HG02678 (cell line): ENCODE results near the gene TWIST2.

Experiments used
- ATAC-seq: cut with Tn5 transposase; IDR thresholded peaks from one replicate; pipeline ENCODE4 v1.9.1; 2021; ENCODE audit warnings: mild to moderate bottlenecking, moderate library complexity; ENCODE audit not compliant: unreplicated experiment

Gene TWIST2

GRCh38 chr2:238872026-238872425 is 24.1 kb downstream of the TWIST2 start:
- no peak for ATAC-seq

GRCh38 chr2:238872628-238873380 is 24.9 kb downstream of the TWIST2 start:
- ATAC-seq = no peak

GRCh38 chr2:238873381-238873801 is 25.5 kb downstream of the TWIST2 start:
- no peak for ATAC-seq

- ATAC-seq = no peak
These were observed 26.0 kb downstream of the TWIST2 start for GRCh38 chr2:238873841-238874240.

GRCh38 chr2:238874330-238875050 is 26.6 kb downstream of the TWIST2 start:
- ATAC-seq = no peak

GRCh38 chr2:238875101-238875470 is 27.2 kb downstream of the TWIST2 start:
- ATAC-seq = no peak

DNA sequence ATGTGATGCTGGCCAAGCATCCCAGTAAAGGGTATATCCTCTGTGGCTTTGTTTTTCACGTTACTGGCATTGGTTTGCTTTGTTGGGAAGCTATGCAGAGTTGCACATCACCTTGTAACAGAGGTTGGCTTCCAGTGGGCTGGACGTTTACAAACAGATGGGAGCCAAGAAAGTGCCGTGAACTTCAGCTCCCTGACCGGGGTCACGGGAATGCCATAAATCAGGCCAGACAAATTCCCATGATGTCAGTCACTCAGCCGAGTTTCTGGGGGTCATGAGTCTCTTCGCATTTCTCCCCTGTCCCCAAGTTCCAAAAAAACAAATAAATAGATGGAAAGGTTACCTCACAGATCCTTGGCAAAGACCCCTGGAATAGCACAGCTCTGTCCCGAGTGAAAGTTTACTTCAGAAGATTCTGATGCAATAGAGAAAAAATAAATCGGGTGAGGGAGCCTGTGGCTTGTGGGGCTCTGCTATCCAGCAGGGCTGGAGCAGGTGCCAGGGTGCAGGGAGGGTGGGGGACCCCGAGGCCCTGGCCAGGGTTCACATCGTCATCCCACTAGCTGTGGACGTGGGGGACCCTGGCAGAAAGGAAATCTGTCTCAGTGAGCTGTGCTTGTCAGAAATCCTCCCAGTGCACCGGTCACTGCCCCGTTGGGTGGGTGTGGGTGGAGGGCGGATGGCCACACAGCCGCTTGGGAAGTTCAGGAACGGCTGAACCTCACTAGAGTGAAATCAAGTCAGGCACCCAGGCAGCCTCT is 27.8 kb downstream of the TWIST2 start:
- ATAC-seq = no peak

DNA sequence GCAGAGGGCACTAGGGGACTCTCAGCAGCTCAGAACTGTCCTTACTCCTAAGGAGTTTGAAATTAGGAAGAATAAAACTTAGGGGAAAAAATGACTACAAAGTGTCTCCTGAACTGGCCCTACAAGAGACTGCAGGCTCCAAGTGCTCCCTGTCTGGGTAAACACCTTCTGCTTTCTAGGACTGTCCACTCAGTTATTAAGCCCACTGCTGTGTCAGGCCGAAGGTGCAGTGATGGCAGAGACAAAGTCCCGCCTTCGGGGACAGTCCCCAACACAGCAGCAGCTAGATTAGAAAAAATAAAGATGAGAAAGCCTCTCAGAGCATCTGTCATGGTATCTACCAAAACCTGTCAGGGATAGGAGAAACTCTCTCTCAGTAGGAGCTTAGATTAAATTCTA is 28.3 kb downstream of the TWIST2 start:
- no peak for ATAC-seq

DNA sequence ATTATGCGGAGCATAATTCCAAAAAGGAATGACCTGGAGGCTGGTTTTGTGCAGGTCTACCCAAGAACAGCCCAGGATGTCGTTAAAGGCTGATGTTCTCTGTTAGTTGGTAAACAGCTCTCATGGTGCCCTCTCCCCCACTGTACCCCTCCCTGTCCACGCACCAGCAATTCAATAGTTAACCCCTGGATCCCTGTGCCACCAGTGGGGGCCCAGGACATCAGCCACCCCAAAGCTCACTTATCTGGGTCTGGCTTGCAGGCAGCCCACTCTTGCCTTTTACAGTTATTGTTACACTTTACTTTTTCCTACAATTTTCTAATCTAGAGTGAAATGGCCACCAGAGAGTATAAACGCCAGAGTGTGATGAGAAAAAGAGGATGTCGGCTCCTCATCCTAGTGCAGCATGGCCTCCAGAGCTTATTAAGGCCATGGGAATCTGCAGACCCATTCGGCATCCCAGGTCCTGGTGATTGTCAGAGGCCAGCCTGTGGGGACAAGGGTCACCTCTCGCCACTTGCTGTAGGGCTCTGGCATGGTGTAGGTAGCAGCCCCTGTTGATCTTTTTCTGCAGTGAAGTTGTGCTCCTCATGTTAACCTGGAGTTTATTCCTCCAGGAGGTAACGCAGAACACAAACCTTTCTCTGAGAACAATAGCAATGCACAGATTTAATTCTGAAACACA is 30.3 kb downstream of the TWIST2 start:
- no peak for ATAC-seq

GRCh38 chr2:238879043-238879442 is 31.2 kb downstream of the TWIST2 start:
- ATAC-seq = no peak

DNA sequence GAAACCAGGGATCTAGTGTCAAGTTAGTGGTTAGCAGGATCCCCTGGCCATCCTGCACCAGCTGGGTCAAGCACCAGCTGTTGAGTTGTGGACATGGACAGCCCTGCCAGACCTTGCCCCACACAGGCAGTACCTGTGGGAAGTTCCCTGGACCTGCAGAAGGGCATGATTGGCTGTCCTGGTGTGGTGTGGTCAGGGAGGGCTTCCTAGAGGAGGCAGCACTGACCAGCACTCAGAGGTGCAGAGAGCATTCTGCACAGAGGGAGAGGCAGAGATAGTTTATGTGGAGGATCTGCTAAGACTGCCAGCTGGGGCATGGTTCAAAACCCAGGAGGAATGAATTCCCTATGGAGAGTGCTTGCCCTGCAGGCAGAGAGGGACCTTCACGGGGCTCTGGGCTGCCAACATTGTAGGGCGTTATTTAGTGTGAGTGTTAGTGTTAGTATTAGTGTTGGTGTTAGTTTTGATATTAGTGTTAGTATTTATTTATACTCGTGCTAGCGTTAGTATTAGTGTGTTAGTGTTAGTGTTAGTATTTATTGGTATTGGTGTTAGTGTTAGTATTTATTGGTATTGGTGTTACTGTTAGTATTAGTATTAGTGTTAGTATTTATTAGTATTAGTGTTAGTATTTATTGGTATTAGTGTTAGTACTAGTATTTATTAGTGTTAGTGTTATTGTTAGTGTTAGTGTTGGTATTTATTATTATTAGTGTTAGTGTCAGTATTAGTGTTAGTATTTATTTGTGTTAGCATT is 31.9 kb downstream of the TWIST2 start:
- no peak for ATAC-seq

DNA sequence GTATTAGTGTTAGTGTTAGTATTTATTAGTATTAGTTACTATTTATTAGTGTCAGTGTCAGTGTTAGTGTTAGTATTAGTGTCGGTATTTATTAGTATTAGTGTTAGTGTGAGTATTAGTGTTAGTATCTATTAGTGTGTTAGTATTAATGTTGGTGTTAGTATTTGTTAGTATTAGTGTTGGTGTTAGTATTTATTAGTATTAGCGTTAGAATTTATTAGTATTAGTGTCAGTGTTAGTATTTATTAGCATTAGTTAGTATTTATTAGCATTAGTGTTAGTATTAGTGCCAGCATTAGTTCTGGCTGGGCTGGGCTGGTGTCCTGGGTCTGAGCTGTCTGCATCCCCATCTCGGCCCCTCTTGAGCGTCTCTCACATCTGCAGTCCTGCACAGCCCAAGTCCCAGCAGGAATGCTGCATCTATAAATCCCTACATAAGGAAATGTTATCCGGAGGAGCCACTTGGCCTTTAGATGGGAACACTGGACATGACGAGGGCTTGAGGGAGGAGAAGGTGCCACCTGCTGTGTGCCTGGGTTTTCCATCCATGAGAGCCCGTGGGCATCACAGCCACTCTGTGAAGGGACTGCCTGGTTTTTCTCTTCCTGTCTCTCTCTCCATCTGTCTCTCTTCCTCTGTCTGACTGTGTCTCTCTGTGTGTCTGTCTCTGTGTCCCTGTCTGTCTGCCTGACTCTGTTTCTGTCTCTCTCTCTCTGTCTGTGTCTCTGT is 33.6 kb downstream of the TWIST2 start:
- ATAC-seq = no peak

- no peak for ATAC-seq
These were observed 34.3 kb downstream of the TWIST2 start for GRCh38 chr2:238882082-238882755.

- no peak for ATAC-seq
These were observed 35.6 kb downstream of the TWIST2 start for GRCh38 chr2:238883421-238883901.

GRCh38 chr2:238884122-238884811 is 36.4 kb downstream of the TWIST2 start:
- no peak for ATAC-seq

GRCh38 chr2:238884812-238885408 is 37.0 kb downstream of the TWIST2 start:
- no peak for ATAC-seq

- ATAC-seq = no peak
These were observed 38.7 kb downstream of the TWIST2 start for GRCh38 chr2:238886453-238887094.

DNA sequence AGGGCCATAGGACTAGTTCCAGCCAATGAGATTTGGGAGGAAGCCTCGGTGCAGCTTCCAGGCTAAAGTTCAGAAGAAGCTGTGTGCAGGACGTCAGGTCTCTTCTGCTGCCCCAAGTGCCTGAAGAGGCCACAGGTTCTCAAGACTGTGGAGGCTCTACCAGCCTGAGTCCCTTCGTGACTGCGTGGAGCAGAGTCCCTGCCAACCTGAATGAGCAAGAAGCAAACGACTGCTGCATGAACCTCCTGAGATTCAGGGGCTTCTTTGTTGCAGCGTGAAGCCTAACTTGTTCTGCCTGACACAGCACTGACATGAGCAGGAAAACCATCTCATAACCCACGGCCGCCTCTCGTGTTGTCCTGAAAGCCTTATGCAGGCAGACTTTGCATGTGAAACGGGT is 39.7 kb downstream of the TWIST2 start:
- ATAC-seq = no peak
